Hepatocyte (in vitro differentiated cells): ENCODE results near the gene AFAP1L2. TPM values are rescaled to one million over a fixed set of nuclear protein-coding genes. Genes with fewer than 3 reads are reported as not detected.

Experiments
- DNase-seq: peaks from one replicate; pipeline ENCODE4 v3.0.0-alpha.2; 2016; ENCODE audit warnings: low spot score
- H2AFZ ChIP-seq: fragments of 200-600 bp; sonication (generic); 2 replicates; pipeline ENCODE4 v1.6.0; 2016; ENCODE audit warnings: antibody characterized with exemption, mild to moderate bottlenecking
- H3K27ac ChIP-seq: fragments of 200-600 bp; sonication (generic); 2 replicates; pipeline ENCODE4 v1.5.1; 2016; ENCODE audit warnings: mild to moderate bottlenecking
- H3K27me3 ChIP-seq: fragments of 200-600 bp; sonication (generic); 2 replicates; pipeline ENCODE4 v1.6.1; 2016
- H3K36me3 ChIP-seq: fragments of 200-600 bp; sonication (generic); replicated peaks from 2 replicates; pipeline ENCODE4 v1.5.1; 2016; ENCODE audit warnings: low read depth; ENCODE audit not compliant: insufficient read depth
- H3K4me1 ChIP-seq: fragments of 200-600 bp; sonication (generic); 2 replicates; pipeline ENCODE4 v1.5.1; 2016; ENCODE audit warnings: mild to moderate bottlenecking, moderate library complexity; ENCODE audit not compliant: insufficient read depth
- H3K4me2 ChIP-seq: fragments of 200-600 bp; sonication (generic); 2 replicates; pipeline ENCODE4 v1.6.0; 2016
- H3K4me3 ChIP-seq: fragments of 200-600 bp; sonication (generic); 2 replicates; pipeline ENCODE4 v1.5.1; 2016; ENCODE audit warnings: mild to moderate bottlenecking
- H3K79me2 ChIP-seq: fragments of 200-600 bp; sonication (generic); 2 replicates; pipeline ENCODE4 v1.6.0; 2017; ENCODE audit warnings: mild to moderate bottlenecking
- H3K9me2 ChIP-seq: fragments of 200-600 bp; sonication (generic); replicated peaks from 2 replicates; pipeline ENCODE4 v1.6.0; 2017; ENCODE audit warnings: mild to moderate bottlenecking; ENCODE audit not compliant: insufficient read depth
- H3K9me3 ChIP-seq: fragments of 200-600 bp; sonication (generic); 2 replicates; pipeline ENCODE4 v1.5.1; 2016; ENCODE audit warnings: low read depth, mild to moderate bottlenecking
- H4K20me1 ChIP-seq: fragments of 200-600 bp; sonication (generic); 2 replicates; pipeline ENCODE4 v1.6.0; 2016; ENCODE audit warnings: mild to moderate bottlenecking; ENCODE audit not compliant: insufficient read depth, poor library complexity, severe bottlenecking
- CTCF ChIP-seq: fragments of 200-600 bp; sonication (generic); IDR thresholded peaks from 2 replicates; pipeline ENCODE4 v1.5.1; 2016; ENCODE audit warnings: antibody characterized with exemption, mild to moderate bottlenecking; ENCODE audit not compliant: poor library complexity
- EZH2 ChIP-seq: fragments of 200-600 bp; sonication (generic); IDR thresholded peaks from 2 replicates; pipeline ENCODE4 v1.6.1; 2016; ENCODE audit warnings: antibody characterized with exemption, mild to moderate bottlenecking, borderline replicate concordance
- EZH2phosphoT487 ChIP-seq: fragments of 200-600 bp; sonication (generic); IDR thresholded peaks from one replicate; pipeline ENCODE4 v1.6.1; 2018; ENCODE audit warnings: antibody characterized with exemption, mild to moderate bottlenecking, low read depth, moderate library complexity; ENCODE audit not compliant: unreplicated experiment, severe bottlenecking
- WGBS: methylation state at CpG from one replicate; pipeline ENCODE4 v1.1.6; 2016; ENCODE audit warnings: low lambda C conversion rate; ENCODE audit errors: missing lambda C conversion rate; 5-methylcytosine and 5-hydroxymethylcytosine counted together
- polyA plus RNA-seq: library from polyadenylated mRNA; unstranded; fragments of >200 nt; fragmentation: Nextera tagmentation; extraction: Ambion mirVana; gene quantifications from 2 replicates; pipeline ENCODE4 v1.2.1, GENCODE V29; 2016
- total RNA-seq: library from RNA; depleted of rRNA; stranded (reverse); fragments of >200 nt; gene quantifications from 2 replicates; pipeline ENCODE4 v1.2.3, GENCODE V29; 2014

The AFAP1L2 gene
- total and polyA plus RNA-seq, 2 experiments from 2014 or later, result 6.1 to 9.6 TPM

GRCh38 chr10:114342976-114343375 lies 61.3 kb downstream of the AFAP1L2 start:
- H3K4me2 ChIP-seq, result no peak overlapping the region
- 95% methylated on average over 2 of the region's 2 CpGs for WGBS

DNA sequence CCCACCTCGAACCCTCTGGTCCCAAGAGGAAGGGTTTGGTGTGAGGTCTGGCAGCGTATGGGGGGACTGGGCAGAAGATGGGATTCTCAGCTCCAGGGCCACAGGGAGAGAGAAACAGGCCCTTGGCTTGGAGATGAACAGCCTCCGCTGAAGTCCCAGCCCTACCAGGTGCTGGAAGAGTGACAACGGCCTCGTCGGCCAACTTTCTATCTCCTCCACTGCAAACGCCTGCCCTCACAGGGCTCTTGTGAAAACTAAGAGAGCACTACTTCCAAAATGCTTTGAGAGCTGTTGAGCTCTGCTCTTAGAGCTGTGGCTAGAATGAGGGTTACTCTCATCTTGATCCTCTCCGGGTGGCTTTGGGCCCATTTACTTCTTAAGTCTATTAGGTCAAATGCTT lies 63.5 kb downstream of the AFAP1L2 start:
- TF ChIP-seq EZH2 (no peak), CTCF (no peak), EZH2phosphoT487 (no peak)
- no peaks in the 10 kb centered on the region for H3K79me2 ChIP-seq
- 95% methylated on average over 8 of the region's 8 CpGs for WGBS
- no peak overlapping the region for H3K4me3 ChIP-seq
- no peaks in the 10 kb centered on the region for H3K27me3 ChIP-seq
- no peak overlapping the region for H3K27ac ChIP-seq
- H3K9me3 ChIP-seq, result no peaks in the 10 kb centered on the region
- DNase-seq, result no peak
- no peaks in the 10 kb centered on the region for H3K36me3 ChIP-seq
- no peak overlapping the region for H2AFZ ChIP-seq
- H3K4me1 ChIP-seq, result peaks cover 6% of the 10 kb centered on the region
- H3K9me2 ChIP-seq, result no peaks in the 10 kb centered on the region
- no peaks in the 10 kb centered on the region for H4K20me1 ChIP-seq
- H3K4me2 ChIP-seq, result no peak overlapping the region

More at GRCh38 chr10:114342976-114343375, 61.3 kb downstream of the AFAP1L2 start:
- Histone ChIP-seq H2AFZ (no peak overlapping the region), H4K20me1 (no peaks in the 10 kb centered on the region), H3K79me2 (no peaks in the 10 kb centered on the region), H3K4me3 (no peak overlapping the region), H3K4me1 (peaks cover 6% of the 10 kb centered on the region), H3K9me2 (no peaks in the 10 kb centered on the region), H3K27me3 (no peaks in the 10 kb centered on the region), H3K9me3 (no peaks in the 10 kb centered on the region), H3K27ac (no peak overlapping the region), H3K36me3 (no peaks in the 10 kb centered on the region)
- DNase-seq, result no peak
- TF ChIP-seq EZH2phosphoT487, result no peak
- TF ChIP-seq EZH2, result no peak
- TF ChIP-seq CTCF, result no peak

GRCh38 chr10:114337510-114338462 lies 66.5 kb downstream of the AFAP1L2 start:
- no peaks in the 10 kb centered on the region for H3K9me2 ChIP-seq
- H4K20me1 ChIP-seq, result no peaks in the 10 kb centered on the region
- WGBS, result 74% methylated on average over 19 of the region's 19 CpGs
- H3K4me1 ChIP-seq, result no peaks in the 10 kb centered on the region
- H3K4me3 ChIP-seq, result no peak overlapping the region
- H2AFZ ChIP-seq, result no peak overlapping the region
- no peaks in the 10 kb centered on the region for H3K9me3 ChIP-seq
- no peaks in the 10 kb centered on the region for H3K27me3 ChIP-seq
- H3K27ac ChIP-seq, result no peak overlapping the region
- no peak for DNase-seq
- no peaks in the 10 kb centered on the region for H3K79me2 ChIP-seq
- TF ChIP-seq EZH2phosphoT487, result no peak
- no peak for TF ChIP-seq CTCF
- TF ChIP-seq EZH2, result no peak
- H3K36me3 ChIP-seq, result no peaks in the 10 kb centered on the region
- no peak overlapping the region for H3K4me2 ChIP-seq
